HepG2 (cell line): Measurements from ENCODE around the gene TWNK. TPM values are rescaled to one million over a fixed set of nuclear protein-coding genes. Genes with fewer than 3 reads are reported as not detected.
A peak's percentile ranks its signal among the peaks of the same experiment; 100 is the strongest.

Experiments
- CREM ChIP-seq, 2 experiments: sonication (generic) in 1 of 2; formaldehyde crosslinking in 1 of 2; IDR thresholded peaks; 2 replicates each; pipeline versions ENCODE4 v1.4.0 to v1.6.1; 2016 to 2020; ENCODE audit warnings: antibody characterized with exemption in 1 of 2, mild to moderate bottlenecking in 1 of 2, missing genetic modification reagents in 1 of 2
- HDAC1 ChIP-seq: sonication (generic); formaldehyde crosslinking; IDR thresholded peaks from 2 replicates; pipeline ENCODE4 v1.5.1; 2020; ENCODE audit warnings: mild to moderate bottlenecking, missing genetic modification reagents
- MXD4 ChIP-seq: IDR thresholded peaks from 2 replicates; pipeline ENCODE4 v1.6.1; 2016; ENCODE audit warnings: mild to moderate bottlenecking, missing biosample characterization, missing genetic modification reagents
- PRMT3 ChIP-seq: sonication (generic); formaldehyde crosslinking; IDR thresholded peaks from 2 replicates; pipeline ENCODE4 v1.8.1; 2022; ENCODE audit warnings: low read depth, mild to moderate bottlenecking, moderate library complexity, missing genetic modification reagents, borderline replicate concordance
- RARA ChIP-seq: IDR thresholded peaks from 2 replicates; pipeline ENCODE4 v1.6.1; 2016; ENCODE audit warnings: missing genetic modification reagents, missing compliant biosample characterization
- RXRB ChIP-seq: IDR thresholded peaks from 2 replicates; pipeline ENCODE4 v1.6.1; 2016; ENCODE audit warnings: borderline replicate concordance, missing genetic modification reagents, missing compliant biosample characterization
- SMC3 ChIP-seq: IDR thresholded peaks from 2 replicates; pipeline ENCODE4 v1.6.1; 2011; ENCODE audit warnings: low read length, improper control_type of control experiment
- ZNF333 ChIP-seq: sonication (generic); formaldehyde crosslinking; IDR thresholded peaks from 2 replicates; pipeline ENCODE4 v1.4.0; 2020; ENCODE audit warnings: mild to moderate bottlenecking, missing genetic modification reagents, borderline replicate concordance
- ZSCAN25 ChIP-seq: sonication (generic); formaldehyde crosslinking; IDR thresholded peaks from 2 replicates; pipeline ENCODE4 v1.8.0; 2022; ENCODE audit warnings: mild to moderate bottlenecking, missing genetic modification reagents
- polyA plus RNA-seq, 8 experiments: library from polyadenylated mRNA; depleted of rRNA in 3 of 8; stranded (reverse) in 7 of 8; unstranded in 1 of 8; fragments of >200 nt; fragmentation: Illumina TruSeq in 4 of 8; extraction: Trizol in 4 of 8; gene quantifications; 2 replicates each; pipeline versions ENCODE4 v1.2.1 to v1.2.3, GENCODE V29; 2011 to 2016; ENCODE audit warnings: low read depth in 4 of 8, missing spikeins in 1 of 8, mixed read lengths in 1 of 8; ENCODE audit not compliant: insufficient read depth in 1 of 8
- total RNA-seq, 5 experiments: library from RNA; depleted of rRNA; stranded (reverse); fragments of >200 nt; fragmentation: Illumina TruSeq; extraction: Trizol; gene quantifications; 2 replicates each; pipeline ENCODE4 v1.2.3, GENCODE V29; 2016; ENCODE audit warnings: low read depth in 1 of 5
- TF ChIP-seq, protein P1 (sequence below): sonication (generic); formaldehyde crosslinking; IDR thresholded peaks from 2 replicates; pipeline ENCODE4 v1.5.0; 2020; ENCODE audit warnings: mild to moderate bottlenecking, missing genetic modification reagents
- TF ChIP-seq, protein P2 (sequence below): sonication (generic); formaldehyde crosslinking; IDR thresholded peaks from 2 replicates; pipeline ENCODE4 v1.8.1; 2023; ENCODE audit warnings: mild to moderate bottlenecking, missing genetic modification reagents
- TF ChIP-seq, protein P3 (sequence below): sonication (generic); formaldehyde crosslinking; IDR thresholded peaks from 2 replicates; pipeline ENCODE4 v1.5.1; 2020; ENCODE audit warnings: mild to moderate bottlenecking, missing genetic modification reagents
- TF ChIP-seq, protein P4 (sequence below): sonication (generic); formaldehyde crosslinking; IDR thresholded peaks from 2 replicates; pipeline ENCODE4 v1.5.1; 2020; ENCODE audit warnings: mild to moderate bottlenecking, missing genetic modification reagents, moderate library complexity
- TF ChIP-seq, protein P5 (sequence below): sonication (generic); formaldehyde crosslinking; IDR thresholded peaks from 2 replicates; pipeline ENCODE4 v1.4.0; 2020; ENCODE audit warnings: missing genetic modification reagents, borderline replicate concordance

Gene TWNK
- total and polyA plus RNA-seq, 2 of the 13 experiments (the other 11 are each of a cell fraction or from before 2014, with no cell fraction given), result 10.7 to 16.5 TPM

DNA sequence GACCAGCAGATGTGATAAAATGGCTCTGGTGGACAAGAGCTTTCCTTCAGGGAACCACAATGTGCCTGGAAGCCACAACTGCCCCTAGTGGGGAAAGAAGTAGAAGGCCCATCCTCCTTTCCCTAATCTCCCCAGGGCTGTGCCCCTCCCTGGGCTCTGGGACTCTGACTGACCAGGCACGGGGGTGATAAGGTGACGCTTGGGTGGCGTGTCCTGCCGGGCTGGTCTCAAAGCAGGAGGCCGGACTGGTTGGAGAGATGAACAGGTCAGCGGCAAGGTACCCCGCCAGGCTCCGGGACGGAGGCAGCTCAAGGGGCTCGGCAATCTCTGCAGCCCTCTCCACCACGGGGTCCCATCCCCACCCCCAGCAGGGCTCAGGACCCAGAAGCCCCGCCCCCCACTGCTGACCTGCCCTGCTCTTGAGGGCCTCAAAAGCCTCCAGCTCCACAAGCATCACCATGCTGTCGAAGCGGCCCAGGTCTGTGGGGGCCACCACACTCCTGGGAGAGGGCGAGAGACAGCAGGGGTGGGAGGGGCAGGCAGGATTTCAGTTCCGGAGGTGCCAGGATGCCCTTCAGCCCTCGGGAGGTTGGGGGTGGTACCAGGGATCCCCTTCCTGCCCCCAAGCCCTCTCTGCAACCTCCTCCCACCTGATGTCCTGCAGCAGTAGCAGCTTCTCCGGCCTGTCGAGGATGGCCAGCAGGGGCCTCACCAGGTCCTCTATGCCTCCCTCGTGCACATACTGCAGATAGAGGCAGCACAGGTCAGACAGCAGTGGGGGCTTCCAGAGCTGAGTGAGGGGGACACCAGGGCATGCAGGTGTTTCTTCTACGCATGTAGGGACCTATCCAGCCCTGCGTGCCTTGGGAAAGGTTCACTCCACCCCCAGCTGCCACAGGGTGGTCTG lies 24.4 kb downstream of the TWNK start (continued):
- TF ChIP-seq, protein P1, sequence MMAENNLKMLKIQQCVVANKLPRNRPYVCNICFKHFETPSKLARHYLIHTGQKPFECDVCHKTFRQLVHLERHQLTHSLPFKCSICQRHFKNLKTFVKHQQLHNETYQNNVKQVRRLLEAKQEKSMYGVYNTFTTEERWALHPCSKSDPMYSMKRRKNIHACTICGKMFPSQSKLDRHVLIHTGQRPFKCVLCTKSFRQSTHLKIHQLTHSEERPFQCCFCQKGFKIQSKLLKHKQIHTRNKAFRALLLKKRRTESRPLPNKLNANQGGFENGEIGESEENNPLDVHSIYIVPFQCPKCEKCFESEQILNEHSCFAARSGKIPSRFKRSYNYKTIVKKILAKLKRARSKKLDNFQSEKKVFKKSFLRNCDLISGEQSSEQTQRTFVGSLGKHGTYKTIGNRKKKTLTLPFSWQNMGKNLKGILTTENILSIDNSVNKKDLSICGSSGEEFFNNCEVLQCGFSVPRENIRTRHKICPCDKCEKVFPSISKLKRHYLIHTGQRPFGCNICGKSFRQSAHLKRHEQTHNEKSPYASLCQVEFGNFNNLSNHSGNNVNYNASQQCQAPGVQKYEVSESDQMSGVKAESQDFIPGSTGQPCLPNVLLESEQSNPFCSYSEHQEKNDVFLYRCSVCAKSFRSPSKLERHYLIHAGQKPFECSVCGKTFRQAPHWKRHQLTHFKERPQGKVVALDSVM, result peak; percentile 67
- TF ChIP-seq, protein P2, sequence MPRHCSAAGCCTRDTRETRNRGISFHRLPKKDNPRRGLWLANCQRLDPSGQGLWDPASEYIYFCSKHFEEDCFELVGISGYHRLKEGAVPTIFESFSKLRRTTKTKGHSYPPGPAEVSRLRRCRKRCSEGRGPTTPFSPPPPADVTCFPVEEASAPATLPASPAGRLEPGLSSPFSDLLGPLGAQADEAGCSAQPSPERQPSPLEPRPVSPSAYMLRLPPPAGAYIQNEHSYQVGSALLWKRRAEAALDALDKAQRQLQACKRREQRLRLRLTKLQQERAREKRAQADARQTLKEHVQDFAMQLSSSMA (CRISPR knock-in tag), result no peak
- TF ChIP-seq RARA (CRISPR knock-in tag) (no peak), SMC3 (peak; percentile 14; the same call in 1 of the 2 replicates), ZNF333 (no peak), PRMT3 (CRISPR knock-in tag) (0 out of 2 replicates have a peak, but pooled peaks have one; percentile 33), CREM (IDR thresholded peaks at IDR 0.05) (no peak), CREM (CRISPR knock-in tag; IDR thresholded peaks at IDR 0.05) (no peak), RXRB (CRISPR knock-in tag) (0 out of 2 replicates have a peak, but pooled peaks have one; percentile 11), MXD4 (no peak), HDAC1 (CRISPR knock-in tag) (peak; percentile 49; the same call in 1 of the 2 replicates), ZSCAN25 (CRISPR knock-in tag) (no peak)
- TF ChIP-seq, protein P3, sequence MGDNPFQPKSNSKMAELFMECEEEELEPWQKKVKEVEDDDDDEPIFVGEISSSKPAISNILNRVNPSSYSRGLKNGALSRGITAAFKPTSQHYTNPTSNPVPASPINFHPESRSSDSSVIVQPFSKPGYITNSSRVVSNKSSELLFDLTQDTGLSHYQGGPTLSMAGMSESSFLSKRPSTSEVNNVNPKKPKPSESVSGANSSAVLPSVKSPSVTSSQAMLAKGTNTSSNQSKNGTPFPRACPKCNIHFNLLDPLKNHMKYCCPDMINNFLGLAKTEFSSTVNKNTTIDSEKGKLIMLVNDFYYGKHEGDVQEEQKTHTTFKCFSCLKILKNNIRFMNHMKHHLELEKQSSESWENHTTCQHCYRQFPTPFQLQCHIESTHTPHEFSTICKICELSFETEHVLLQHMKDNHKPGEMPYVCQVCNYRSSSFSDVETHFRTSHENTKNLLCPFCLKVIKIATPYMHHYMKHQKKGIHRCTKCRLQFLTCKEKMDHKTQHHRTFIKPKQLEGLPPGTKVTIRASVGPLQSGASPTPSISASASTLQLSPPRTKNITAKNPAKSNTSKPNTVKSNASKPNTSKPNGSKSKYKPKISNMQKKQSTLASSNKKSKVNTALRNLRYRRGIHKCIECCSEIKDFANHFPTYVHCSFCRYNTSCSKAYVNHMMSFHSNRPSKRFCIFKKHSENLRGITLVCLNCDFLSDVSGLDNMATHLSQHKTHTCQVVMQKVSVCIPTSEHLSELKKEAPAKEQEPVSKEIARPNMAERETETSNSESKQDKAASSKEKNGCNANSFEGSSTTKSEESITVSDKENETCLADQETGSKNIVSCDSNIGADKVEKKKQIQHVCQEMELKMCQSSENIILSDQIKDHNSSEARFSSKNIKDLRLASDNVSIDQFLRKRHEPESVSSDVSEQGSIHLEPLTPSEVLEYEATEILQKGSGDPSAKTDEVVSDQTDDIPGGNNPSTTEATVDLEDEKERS (CRISPR knock-in tag), result 0 out of 2 replicates have a peak, but pooled peaks have one; percentile 28
- TF ChIP-seq, protein P4, sequence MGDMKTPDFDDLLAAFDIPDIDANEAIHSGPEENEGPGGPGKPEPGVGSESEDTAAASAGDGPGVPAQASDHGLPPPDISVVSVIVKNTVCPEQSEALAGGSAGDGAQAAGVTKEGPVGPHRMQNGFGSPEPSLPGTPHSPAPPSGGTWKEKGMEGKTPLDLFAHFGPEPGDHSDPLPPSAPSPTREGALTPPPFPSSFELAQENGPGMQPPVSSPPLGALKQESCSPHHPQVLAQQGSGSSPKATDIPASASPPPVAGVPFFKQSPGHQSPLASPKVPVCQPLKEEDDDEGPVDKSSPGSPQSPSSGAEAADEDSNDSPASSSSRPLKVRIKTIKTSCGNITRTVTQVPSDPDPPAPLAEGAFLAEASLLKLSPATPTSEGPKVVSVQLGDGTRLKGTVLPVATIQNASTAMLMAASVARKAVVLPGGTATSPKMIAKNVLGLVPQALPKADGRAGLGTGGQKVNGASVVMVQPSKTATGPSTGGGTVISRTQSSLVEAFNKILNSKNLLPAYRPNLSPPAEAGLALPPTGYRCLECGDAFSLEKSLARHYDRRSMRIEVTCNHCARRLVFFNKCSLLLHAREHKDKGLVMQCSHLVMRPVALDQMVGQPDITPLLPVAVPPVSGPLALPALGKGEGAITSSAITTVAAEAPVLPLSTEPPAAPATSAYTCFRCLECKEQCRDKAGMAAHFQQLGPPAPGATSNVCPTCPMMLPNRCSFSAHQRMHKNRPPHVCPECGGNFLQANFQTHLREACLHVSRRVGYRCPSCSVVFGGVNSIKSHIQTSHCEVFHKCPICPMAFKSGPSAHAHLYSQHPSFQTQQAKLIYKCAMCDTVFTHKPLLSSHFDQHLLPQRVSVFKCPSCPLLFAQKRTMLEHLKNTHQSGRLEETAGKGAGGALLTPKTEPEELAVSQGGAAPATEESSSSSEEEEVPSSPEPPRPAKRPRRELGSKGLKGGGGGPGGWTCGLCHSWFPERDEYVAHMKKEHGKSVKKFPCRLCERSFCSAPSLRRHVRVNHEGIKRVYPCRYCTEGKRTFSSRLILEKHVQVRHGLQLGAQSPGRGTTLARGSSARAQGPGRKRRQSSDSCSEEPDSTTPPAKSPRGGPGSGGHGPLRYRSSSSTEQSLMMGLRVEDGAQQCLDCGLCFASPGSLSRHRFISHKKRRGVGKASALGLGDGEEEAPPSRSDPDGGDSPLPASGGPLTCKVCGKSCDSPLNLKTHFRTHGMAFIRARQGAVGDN (CRISPR knock-in tag), result peak; percentile 80
- TF ChIP-seq, protein P5, sequence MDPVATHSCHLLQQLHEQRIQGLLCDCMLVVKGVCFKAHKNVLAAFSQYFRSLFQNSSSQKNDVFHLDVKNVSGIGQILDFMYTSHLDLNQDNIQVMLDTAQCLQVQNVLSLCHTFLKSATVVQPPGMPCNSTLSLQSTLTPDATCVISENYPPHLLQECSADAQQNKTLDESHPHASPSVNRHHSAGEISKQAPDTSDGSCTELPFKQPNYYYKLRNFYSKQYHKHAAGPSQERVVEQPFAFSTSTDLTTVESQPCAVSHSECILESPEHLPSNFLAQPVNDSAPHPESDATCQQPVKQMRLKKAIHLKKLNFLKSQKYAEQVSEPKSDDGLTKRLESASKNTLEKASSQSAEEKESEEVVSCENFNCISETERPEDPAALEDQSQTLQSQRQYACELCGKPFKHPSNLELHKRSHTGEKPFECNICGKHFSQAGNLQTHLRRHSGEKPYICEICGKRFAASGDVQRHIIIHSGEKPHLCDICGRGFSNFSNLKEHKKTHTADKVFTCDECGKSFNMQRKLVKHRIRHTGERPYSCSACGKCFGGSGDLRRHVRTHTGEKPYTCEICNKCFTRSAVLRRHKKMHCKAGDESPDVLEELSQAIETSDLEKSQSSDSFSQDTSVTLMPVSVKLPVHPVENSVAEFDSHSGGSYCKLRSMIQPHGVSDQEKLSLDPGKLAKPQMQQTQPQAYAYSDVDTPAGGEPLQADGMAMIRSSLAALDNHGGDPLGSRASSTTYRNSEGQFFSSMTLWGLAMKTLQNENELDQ (CRISPR knock-in tag), result no peak
